Thymus (tissue), 14 donors: Measurements from ENCODE around the gene PEX26. TPM values are rescaled to one million over a fixed set of nuclear protein-coding genes. Genes with fewer than 3 reads are reported as not detected.

ENCODE experiments used
- DNase-seq, 9 donors: peaks; one replicate each; pipeline ENCODE4 v3.0.0-alpha.2; 2013; ENCODE audit warnings: low spot score in 9 of 9, low read depth in 6 of 9, missing footprints in 1 of 9
- H3K27ac ChIP-seq, 2 donors: one replicate each; pipeline ENCODE4 v1.5.1; 2013; ENCODE audit warnings: control low read depth in 1 of 2, low read depth in 1 of 2, low read length in 1 of 2, mild to moderate bottlenecking in 1 of 2, moderate library complexity in 1 of 2
- H3K27me3 ChIP-seq, 2 donors: one replicate each; pipeline ENCODE4 v1.5.1; 2013; ENCODE audit warnings: low read length in 1 of 2; ENCODE audit not compliant: control insufficient read depth in 2 of 2, insufficient read depth in 1 of 2
- H3K36me3 ChIP-seq, 2 donors: one replicate each; pipeline ENCODE4 v1.5.1; 2013; ENCODE audit warnings: low read length in 1 of 2, mild to moderate bottlenecking in 1 of 2, moderate library complexity in 1 of 2; ENCODE audit not compliant: control insufficient read depth in 2 of 2, insufficient read depth in 2 of 2
- H3K4me1 ChIP-seq, 2 donors: one replicate each; pipeline ENCODE4 v1.5.1; 2013; ENCODE audit warnings: low read length in 2 of 2; ENCODE audit not compliant: control insufficient read depth in 2 of 2, insufficient read depth in 2 of 2
- H3K4me3 ChIP-seq, 2 donors: one replicate each; pipeline ENCODE4 v1.5.1; 2013; ENCODE audit warnings: low read length in 2 of 2, control low read depth in 1 of 2, mild to moderate bottlenecking in 1 of 2
- H3K9me3 ChIP-seq, 2 donors: one replicate each; pipeline ENCODE4 v1.5.1; 2013; ENCODE audit warnings: low read length in 1 of 2, mild to moderate bottlenecking in 1 of 2; ENCODE audit not compliant: control insufficient read depth in 2 of 2, insufficient read depth in 1 of 2
- WGBS: extraction: QIAGEN DNeasy Blood & Tissue Kit; methylation state at CpG from one replicate; pipeline ENCODE4 v1.1.7; 2013; 5-methylcytosine and 5-hydroxymethylcytosine counted together
- long read RNA-seq, 10 donors: transcript quantifications; one replicate each; lab custom pipeline, GENCODE V29; 2026
- polyA plus RNA-seq: library from polyadenylated mRNA; stranded (reverse); fragments of 200-250 nt; gene quantifications from one replicate; pipeline ENCODE4 v1.2.3, GENCODE V29; 2013
- total RNA-seq: library from RNA; stranded (reverse); fragments of 120-200 nt; gene quantifications from one replicate; pipeline ENCODE4 v1.2.4, GENCODE V29; 2013
- donor health status: healthy.

The PEX26 gene
- total RNA-seq (10.9 TPM), polyA plus RNA-seq (16.0 TPM)
- long read RNA-seq, donor 1, result 0 reads
- long read RNA-seq, donor 2, full-length matches to known transcripts, result 5 of 60 reads
- long read RNA-seq, donor 2, partial matches to known transcripts, result 55 of 60 reads
- long read RNA-seq, donor 2, other reads (novel, unspliced or antisense), result 0 of 60 reads
- long read RNA-seq, donor 3, partial matches to known transcripts, result 32 of 37 reads
- long read RNA-seq, donor 3, other reads (novel, unspliced or antisense), result 0 of 37 reads
- long read RNA-seq, donor 4, partial matches to known transcripts, result 6 of 6 reads
- long read RNA-seq, donor 4, other reads (novel, unspliced or antisense), result 0 of 6 reads
- long read RNA-seq, donor 5, full-length matches to known transcripts, result 5 of 13 reads
- long read RNA-seq, donor 5, partial matches to known transcripts, result 8 of 13 reads
- long read RNA-seq, donor 5, other reads (novel, unspliced or antisense), result 0 of 13 reads
- long read RNA-seq, donor 6, full-length matches to known transcripts, result 3 of 3 reads
- long read RNA-seq, donor 6, partial matches to known transcripts, result 0 of 3 reads
- long read RNA-seq, donor 6, other reads (novel, unspliced or antisense), result 0 of 3 reads
- long read RNA-seq, donor 7, result 0 reads
- long read RNA-seq, donor 8, partial matches to known transcripts, result 8 of 8 reads
- long read RNA-seq, donor 8, other reads (novel, unspliced or antisense), result 0 of 8 reads
- long read RNA-seq, donor 9, full-length matches to known transcripts, result 3 of 3 reads
- long read RNA-seq, donor 9, partial matches to known transcripts, result 0 of 3 reads
- long read RNA-seq, donor 9, other reads (novel, unspliced or antisense), result 0 of 3 reads
- long read RNA-seq, donor 10, full-length matches to known transcripts, result 4 of 4 reads
- long read RNA-seq, donor 10, partial matches to known transcripts, result 0 of 4 reads
- long read RNA-seq, donor 10, other reads (novel, unspliced or antisense), result 0 of 4 reads

DNA sequence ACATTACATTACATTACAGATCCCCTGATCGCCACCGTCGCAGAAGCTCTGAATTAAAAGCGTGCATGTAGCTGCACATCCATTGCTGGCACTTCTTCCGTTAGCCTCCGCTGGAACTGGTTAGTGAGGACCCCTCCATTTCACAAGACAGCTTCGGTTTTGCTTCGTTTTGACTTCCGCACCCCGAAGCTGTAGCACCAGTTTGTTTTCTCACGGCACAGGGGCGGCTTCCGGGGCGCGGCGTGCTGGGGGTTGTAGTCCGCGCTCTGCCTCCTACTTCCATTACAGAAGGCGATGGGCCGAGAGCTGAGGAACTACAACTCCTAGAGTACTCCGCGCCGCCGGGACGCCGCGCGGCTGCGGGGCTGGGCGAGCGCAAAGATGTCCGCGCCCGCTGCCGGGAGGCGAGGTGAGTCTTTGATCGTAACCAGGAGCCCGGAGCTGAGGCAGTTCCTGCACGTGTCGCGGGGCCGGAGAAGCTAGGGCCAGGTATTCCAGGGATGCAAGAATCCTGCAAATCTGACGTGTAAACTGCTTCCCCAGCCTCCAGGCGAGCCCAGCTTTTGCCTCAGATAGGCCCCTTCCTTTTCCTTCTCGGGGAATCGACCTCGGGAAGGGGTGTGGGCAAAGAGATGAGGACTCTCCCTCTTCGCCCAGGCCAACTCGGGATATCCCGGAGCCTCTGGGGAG lies at the start of gene PEX26:
TSS of gene PEX26 (plus strand) at position 352 of the 690 bp plus-strand sequence. CDS start 387 bp downstream, outside the sequence.
- peak; percentile 84 to 98 (median 94) for DNase-seq
- WGBS, result under 1% methylated on average over 50 of the region's 50 CpGs
- Histone ChIP-seq H3K27ac (peak within 1 kb of the TSS; percentile 96 to 99), H3K4me1 (peaks cover 7 to 17% of the 10 kb centered on the region in 2 donors), H3K4me3 (peak within 1 kb of the TSS; percentile 74 to 81), H3K9me3 (no peaks in the 10 kb centered on the region), H3K36me3 (peaks cover 15 to 21% of the 10 kb centered on the region in 2 donors), H3K27me3 (no peaks in the 10 kb centered on the region)

DNA sequence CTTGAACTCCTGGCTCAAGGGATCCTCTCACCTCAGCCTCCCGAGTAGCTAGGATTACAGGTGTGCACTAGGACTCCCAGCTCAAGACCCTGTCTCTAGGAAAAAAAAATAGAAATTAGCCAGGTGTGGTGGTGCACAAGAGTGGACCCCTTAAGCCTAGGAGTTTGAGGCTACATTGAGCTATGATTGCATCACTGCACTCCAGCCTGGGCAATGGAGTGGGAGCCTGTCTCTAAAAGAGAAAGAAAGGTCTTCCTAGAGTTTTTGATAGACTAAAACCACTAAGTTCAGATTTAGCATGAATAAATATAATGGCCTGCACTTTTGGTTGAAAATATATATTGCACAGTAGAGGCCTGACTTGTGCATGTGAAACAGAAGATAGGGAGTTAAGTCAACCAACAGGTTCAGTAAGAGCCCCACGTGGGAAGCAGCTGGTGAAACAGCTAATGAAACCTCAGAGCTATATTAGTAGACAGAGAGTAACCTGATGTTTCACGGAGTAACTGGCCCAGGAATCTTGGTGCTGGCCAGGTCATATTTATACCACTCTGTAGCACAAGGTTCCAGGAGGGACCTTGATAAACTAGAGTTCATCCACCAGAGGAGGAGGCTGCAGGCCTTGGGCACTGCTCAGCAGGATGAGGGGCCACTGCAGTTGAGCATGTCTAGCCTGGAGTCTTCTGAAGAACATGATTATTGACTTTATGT lies 48.8 kb upstream of the PEX26 start:
- Histone ChIP-seq H3K9me3 (no peaks in the 10 kb centered on the region), H3K27ac (no peak overlapping the region), H3K4me1 (peaks cover 3% of the 10 kb centered on the region in 2 donors), H3K36me3 (no peaks in the 10 kb centered on the region), H3K27me3 (peaks cover 5 to 24% of the 10 kb centered on the region in 2 donors), H3K4me3 (no peak overlapping the region)
- WGBS, result 81% methylated on average over 3 of the region's 3 CpGs
- DNase-seq, result no peak

DNA sequence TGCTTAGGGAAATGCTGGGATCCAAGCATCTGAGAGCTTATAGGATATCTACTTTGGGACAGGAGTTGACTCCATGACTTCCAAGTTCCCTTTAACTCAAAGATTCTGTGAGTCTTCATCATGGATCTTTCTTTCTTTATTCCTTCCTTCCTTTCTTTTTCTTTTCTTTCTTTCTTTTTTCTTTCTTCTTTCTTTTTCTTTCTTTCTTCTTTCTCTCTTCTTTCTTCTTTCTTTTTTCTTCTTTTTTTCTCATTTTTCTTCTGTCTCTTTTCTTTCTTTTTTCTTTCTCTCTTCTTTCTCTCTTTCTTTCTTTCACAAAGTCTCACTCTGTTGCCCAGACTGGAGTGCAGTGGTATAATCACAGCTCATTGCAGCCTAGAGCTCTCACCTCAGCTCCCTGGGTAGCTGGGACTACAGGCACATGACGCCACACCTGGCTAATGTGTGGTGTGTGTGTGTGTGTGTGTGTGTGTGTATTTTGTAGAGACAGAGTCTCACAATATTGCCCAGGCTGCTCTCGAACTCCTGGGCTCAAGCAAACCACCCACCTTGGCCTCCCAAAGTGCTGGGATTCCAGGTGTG lies 48.0 kb upstream of the PEX26 start:
- WGBS, result 91% methylated on average over 2 of the region's 2 CpGs
- H3K4me1 ChIP-seq, result peaks cover under 1 to 3% of the 10 kb centered on the region in 2 donors
- DNase-seq, result no peak

DNA sequence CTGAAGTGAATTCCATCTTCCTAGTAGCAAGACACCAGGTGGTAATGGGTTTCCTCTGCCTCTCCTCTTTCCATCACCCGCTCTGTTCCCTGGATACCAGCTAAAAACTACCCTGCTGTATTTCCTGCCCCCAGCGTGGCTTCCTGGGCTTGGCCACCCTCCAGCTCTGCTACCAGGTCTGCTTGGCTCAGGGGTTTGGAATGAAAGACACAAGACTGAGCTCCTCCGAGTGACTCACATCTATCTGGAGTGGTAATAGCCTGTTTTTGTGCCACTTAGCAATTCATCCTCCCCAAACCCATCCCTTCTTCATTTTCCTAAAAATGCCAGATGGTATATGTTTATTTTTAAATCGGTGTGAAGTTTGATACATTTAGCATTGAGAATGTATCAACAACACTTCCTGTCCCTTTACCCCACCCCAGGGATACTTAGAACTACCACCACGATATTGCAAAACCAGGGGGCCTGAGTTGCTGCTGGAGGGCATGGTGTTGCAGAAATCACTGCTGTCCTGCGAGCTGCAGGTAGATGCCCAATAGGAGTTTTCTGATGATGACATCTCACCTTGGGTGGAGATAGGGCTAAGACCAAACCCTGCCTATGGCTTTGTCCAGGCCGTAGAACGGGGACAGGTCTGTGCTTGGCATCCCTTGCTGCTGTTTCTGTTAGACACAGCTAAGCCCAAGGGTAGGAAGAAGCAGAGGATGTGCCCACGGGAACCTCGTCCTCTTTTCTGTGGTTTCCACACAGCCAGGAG lies 45.9 kb upstream of the PEX26 start:
- whole genome bisulfite sequencing, result 84% methylated on average over 10 of the region's 10 CpGs
- H3K4me3 ChIP-seq, result no peak overlapping the region
- no peaks in the 10 kb centered on the region for H3K4me1 ChIP-seq
- H3K27me3 ChIP-seq, result no peaks in the 10 kb centered on the region
- no peaks in the 10 kb centered on the region for H3K9me3 ChIP-seq
- DNase-seq, result no peak
- no peaks in the 10 kb centered on the region for H3K36me3 ChIP-seq
- no peak overlapping the region for H3K27ac ChIP-seq

More for the DNA sequence above, 48.0 kb upstream of the PEX26 start:
- Histone ChIP-seq H3K27me3 (peaks cover 2 to 17% of the 10 kb centered on the region in 2 donors), H3K4me3 (no peak overlapping the region), H3K9me3 (no peaks in the 10 kb centered on the region), H3K36me3 (no peaks in the 10 kb centered on the region), H3K27ac (no peak overlapping the region)

DNA sequence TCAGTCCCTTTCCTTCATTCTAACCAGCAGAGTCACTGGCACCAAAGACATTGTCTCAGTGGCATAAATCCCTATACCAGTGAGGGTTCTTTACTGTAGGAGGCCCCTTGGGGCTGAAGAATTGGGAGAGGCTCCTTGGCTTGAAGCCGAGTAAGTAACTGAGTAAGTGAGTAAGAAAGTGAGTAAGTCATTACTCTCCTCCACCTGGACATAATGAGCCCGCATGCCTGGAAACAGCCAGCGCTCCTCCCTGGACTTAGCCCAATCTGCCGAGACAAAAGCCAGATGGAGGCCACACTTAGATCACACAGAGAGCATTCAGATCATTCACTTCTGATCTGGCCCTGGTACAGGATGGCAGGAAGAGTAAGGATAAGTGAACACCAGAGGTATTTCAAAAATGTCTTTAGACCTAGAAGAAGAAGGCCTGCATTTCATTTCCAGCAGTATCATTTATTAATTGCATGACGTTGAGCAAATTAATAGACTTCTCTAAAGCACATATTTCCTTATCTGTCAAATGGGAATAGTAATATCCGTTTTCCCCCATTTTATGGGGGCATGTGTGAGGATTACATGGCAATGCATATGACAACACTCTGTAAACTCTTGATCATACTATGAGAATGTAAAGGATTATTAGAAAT lies 45.2 kb upstream of the PEX26 start:
- Histone ChIP-seq H3K27ac (no peak overlapping the region), H3K9me3 (no peaks in the 10 kb centered on the region), H3K4me3 (no peak overlapping the region), H3K36me3 (no peaks in the 10 kb centered on the region), H3K4me1 (no peaks in the 10 kb centered on the region), H3K27me3 (no peaks in the 10 kb centered on the region)
- 94% methylated on average over 6 of the region's 6 CpGs for WGBS
- no peak for DNase-seq

DNA sequence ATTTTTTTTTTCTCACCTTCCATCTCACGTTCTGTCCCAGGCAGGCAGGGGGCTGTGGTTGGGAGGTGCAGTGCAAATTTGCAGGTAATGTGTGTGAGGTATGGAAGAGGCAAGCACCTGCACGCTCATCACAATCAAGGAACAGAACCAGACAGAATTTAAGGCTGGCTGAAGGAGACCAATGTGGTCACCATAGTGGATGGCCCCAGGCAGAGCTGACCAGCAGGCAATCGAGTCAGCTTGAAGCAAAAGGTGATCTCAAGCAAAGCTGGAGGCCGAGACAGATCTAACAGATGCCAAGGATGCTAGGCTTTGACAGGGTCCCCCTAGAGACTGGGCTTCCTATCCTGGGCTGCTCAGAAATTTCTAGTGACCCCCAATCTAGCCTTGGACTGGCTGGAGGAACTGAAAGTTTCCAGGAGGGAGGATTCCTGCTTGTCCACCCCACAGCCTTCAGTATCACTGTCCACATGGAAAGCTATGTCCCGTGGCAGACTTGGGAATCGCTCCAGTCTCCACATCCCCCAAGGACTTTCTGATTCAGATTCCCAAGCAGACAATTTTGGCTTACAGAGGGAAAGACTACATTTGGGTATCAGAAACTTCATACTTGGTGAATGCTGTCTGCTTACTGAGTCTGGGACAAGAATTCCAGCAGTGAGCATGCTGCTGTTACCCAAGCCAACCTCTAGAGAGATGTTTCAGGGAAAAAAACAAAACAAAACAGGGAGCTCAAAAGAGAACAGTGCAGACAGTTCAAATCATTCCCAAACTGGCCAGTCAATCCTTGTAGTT lies 44.4 kb upstream of the PEX26 start:
- no peak overlapping the region for H3K4me3 ChIP-seq
- no peaks in the 10 kb centered on the region for H3K27me3 ChIP-seq
- no peak for DNase-seq
- H3K4me1 ChIP-seq, result no peaks in the 10 kb centered on the region
- H3K27ac ChIP-seq, result no peak overlapping the region
- H3K9me3 ChIP-seq, result no peaks in the 10 kb centered on the region
- WGBS, result 93% methylated on average over 6 of the region's 6 CpGs
- no peaks in the 10 kb centered on the region for H3K36me3 ChIP-seq

DNA sequence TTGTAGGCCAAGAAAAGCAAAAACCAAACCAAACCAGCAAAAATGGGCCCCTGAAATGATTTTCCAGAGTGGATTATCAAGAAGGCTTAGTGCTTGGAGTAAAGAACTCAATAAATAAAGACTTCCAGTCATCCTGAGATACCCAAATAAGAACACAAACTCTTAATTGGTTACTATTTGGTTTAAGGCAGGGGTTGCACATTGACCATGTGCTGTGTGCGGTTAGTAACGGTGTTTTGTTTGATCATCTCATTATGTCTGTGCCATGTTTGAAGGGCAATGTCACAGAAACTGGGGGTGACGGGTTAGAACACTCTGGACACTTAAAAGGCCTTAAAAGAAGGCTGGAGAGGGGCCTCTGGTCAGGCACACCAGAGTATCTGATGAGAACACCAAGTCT lies 43.7 kb upstream of the PEX26 start:
- H3K4me3 ChIP-seq, result no peak overlapping the region
- H3K27ac ChIP-seq, result no peak overlapping the region
- H3K27me3 ChIP-seq, result no peaks in the 10 kb centered on the region
- no peak for DNase-seq
- 96% methylated on average over 3 of the region's 3 CpGs for WGBS
- no peaks in the 10 kb centered on the region for H3K9me3 ChIP-seq
- H3K36me3 ChIP-seq, result no peaks in the 10 kb centered on the region
- no peaks in the 10 kb centered on the region for H3K4me1 ChIP-seq
